ENCODE results near the gene HS6ST1. TPM values are rescaled to one million over a fixed set of nuclear protein-coding genes. Genes with fewer than 3 reads are reported as not detected.

Gene HS6ST1
- total and polyA plus RNA-seq, 2 donors (not counting 1 experiment from before 2014, with no cell fraction given) = 7.8 to 22.7 TPM

GRCh38 chr2:128250229-128251025 lies 68.2 kb downstream of the HS6ST1 start:
- Mint-ChIP-seq H3K4me3 (no peak overlapping the region), H3K27ac (no peak overlapping the region), H3K4me1 (no peaks in the 10 kb centered on the region), H3K27me3 (no peaks in the 10 kb centered on the region), H3K9me3 (ENCODE audit: insufficient read depth) (no peaks in the 10 kb centered on the region)
- intact Hi-C loops (cut with micrococcal nuclease) = no loop called here
- TF ChIP-seq EZH2 (IDR thresholded peaks at IDR 0.05; ENCODE audit: borderline replicate concordance, insufficient read depth, low read depth, low read length, poor library complexity, severe bottlenecking) = no peak
- TF ChIP-seq CTCF (IDR thresholded peaks at IDR 0.05) = no peak
- H3K27ac ChIP-seq (ENCODE audit: low read length in 2 of 2) = no peak overlapping the region
- WGBS (ENCODE audit: insufficient coverage) = 75% methylated on average over 6 of the region's 8 CpGs
- H2AFZ ChIP-seq (ENCODE audit: insufficient read depth, low read depth, low read length, poor library complexity, severe bottlenecking) = no peak overlapping the region
- H3K9me3 ChIP-seq (ENCODE audit: control extremely low read depth in 1 of 3, control insufficient read depth in 2 of 3, insufficient read depth in 1 of 3, low read length in 2 of 3) = no peaks in the 10 kb centered on the region
- no peak for DNase-seq
- H3K4me1 ChIP-seq (ENCODE audit: control insufficient read depth in 2 of 2, insufficient read depth in 2 of 2, low read length in 2 of 2) = no peaks in the 10 kb centered on the region
- no peak overlapping the region for H3K4me2 ChIP-seq (replicated peaks; ENCODE audit: low read depth, low read length, poor library complexity, severe bottlenecking)
- no peaks in the 10 kb centered on the region for H3K27me3 ChIP-seq (replicated peaks in 1 of 4; ENCODE audit: control extremely low read depth in 1 of 4, control insufficient read depth in 3 of 4, insufficient read depth in 4 of 4, low read length in 3 of 4)
- no peaks in the 10 kb centered on the region for H3K36me3 ChIP-seq (replicated peaks in 1 of 2; ENCODE audit: control extremely low read depth in 1 of 2, control insufficient read depth in 1 of 2, extremely low read depth in 1 of 2, insufficient read depth in 2 of 2, low read length in 1 of 2)
- no peak overlapping the region for H3K9ac ChIP-seq (ENCODE audit: low read length)
- ChIA-PET POLR2A (no interaction called here), CTCF (interaction anchor here (1.3 kb wide), 1 partner anchor 16 kb away, joined by 3 read pairs; no protein-coding TSS in a partner anchor)
- H3K4me3 ChIP-seq (ENCODE audit: control extremely low read depth in 1 of 5, extremely low read depth in 1 of 5, insufficient read depth in 1 of 5, low read depth in 2 of 5, low read length in 4 of 5) = no peak overlapping the region
- no peaks in the 10 kb centered on the region for H4K20me1 ChIP-seq (ENCODE audit: control insufficient read depth, insufficient read depth, low read length, poor library complexity, severe bottlenecking)
- H3K79me2 ChIP-seq (ENCODE audit: control insufficient read depth, insufficient read depth, low read length) = no peaks in the 10 kb centered on the region
- ATAC-seq (ENCODE audit: low read depth) = no peak

- Histone ChIP-seq H2AFZ (ENCODE audit: insufficient read depth, low read depth, low read length, poor library complexity, severe bottlenecking) (no peak overlapping the region), H3K4me3 (ENCODE audit: control extremely low read depth in 1 of 5, extremely low read depth in 1 of 5, insufficient read depth in 1 of 5, low read depth in 2 of 5, low read length in 4 of 5) (no peak overlapping the region), H3K36me3 (replicated peaks in 1 of 2; ENCODE audit: control extremely low read depth in 1 of 2, control insufficient read depth in 1 of 2, extremely low read depth in 1 of 2, insufficient read depth in 2 of 2, low read length in 1 of 2) (no peaks in the 10 kb centered on the region), H3K9ac (ENCODE audit: low read length) (no peak overlapping the region), H3K9me3 (ENCODE audit: control extremely low read depth in 1 of 3, control insufficient read depth in 2 of 3, insufficient read depth in 1 of 3, low read length in 2 of 3) (no peaks in the 10 kb centered on the region), H3K79me2 (ENCODE audit: control insufficient read depth, insufficient read depth, low read length) (no peaks in the 10 kb centered on the region), H3K27me3 (replicated peaks in 1 of 4; ENCODE audit: control extremely low read depth in 1 of 4, control insufficient read depth in 3 of 4, insufficient read depth in 4 of 4, low read length in 3 of 4) (no peaks in the 10 kb centered on the region), H3K27ac (ENCODE audit: low read length in 2 of 2) (no peak overlapping the region), H4K20me1 (ENCODE audit: control insufficient read depth, insufficient read depth, low read length, poor library complexity, severe bottlenecking) (no peaks in the 10 kb centered on the region), H3K4me1 (ENCODE audit: control insufficient read depth in 2 of 2, insufficient read depth in 2 of 2, low read length in 2 of 2) (no peaks in the 10 kb centered on the region), H3K4me2 (replicated peaks; ENCODE audit: low read depth, low read length, poor library complexity, severe bottlenecking) (no peak overlapping the region)
- no peak overlapping the region for H3K27ac Mint-ChIP-seq
- ATAC-seq (ENCODE audit: low read depth) (no peak), DNase-seq (no peak)
- CTCF ChIA-PET = no interaction called here
- TF ChIP-seq EZH2 (IDR thresholded peaks at IDR 0.05; ENCODE audit: borderline replicate concordance, insufficient read depth, low read depth, low read length, poor library complexity, severe bottlenecking) = no peak
- no peak for TF ChIP-seq CTCF (IDR thresholded peaks at IDR 0.05)
- H3K4me3 Mint-ChIP-seq = no peak overlapping the region
- no peaks in the 10 kb centered on the region for H3K9me3 Mint-ChIP-seq (ENCODE audit: insufficient read depth)
- H3K27me3 Mint-ChIP-seq = no peaks in the 10 kb centered on the region
- POLR2A ChIA-PET = no interaction called here
- no CpG with 5 or more reads among the region's 2 CpGs for WGBS (ENCODE audit: insufficient coverage)
- intact Hi-C loops (cut with micrococcal nuclease) = no loop called here
- H3K4me1 Mint-ChIP-seq = no peaks in the 10 kb centered on the region
Measured at GRCh38 chr2:128249555-128249954, 69.1 kb downstream of the HS6ST1 start.

Data from B cell (primary cell).